SK-N-MC (cell line): Measurements from ENCODE around the gene OLFM3.

ENCODE experiments used
- EZH2 ChIP-seq: fragments of 200-600 bp; sonication (generic); IDR thresholded peaks from one replicate; pipeline ENCODE4 v1.6.1; 2017; ENCODE audit warnings: antibody characterized with exemption
- FOXP2 ChIP-seq: optimal IDR thresholded peaks from 2 replicates; pipeline ENCODE3; 2011; ENCODE audit warnings: mild to moderate bottlenecking, moderate library complexity; ENCODE audit not compliant: insufficient read depth; ENCODE audit errors: extremely low read length, control extremely low read depth
- POLR2AphosphoS5 ChIP-seq: IDR thresholded peaks from 2 replicates; pipeline ENCODE4 v1.6.1; 2012; ENCODE audit warnings: mild to moderate bottlenecking, low read depth, low read length, borderline replicate concordance

DNA sequence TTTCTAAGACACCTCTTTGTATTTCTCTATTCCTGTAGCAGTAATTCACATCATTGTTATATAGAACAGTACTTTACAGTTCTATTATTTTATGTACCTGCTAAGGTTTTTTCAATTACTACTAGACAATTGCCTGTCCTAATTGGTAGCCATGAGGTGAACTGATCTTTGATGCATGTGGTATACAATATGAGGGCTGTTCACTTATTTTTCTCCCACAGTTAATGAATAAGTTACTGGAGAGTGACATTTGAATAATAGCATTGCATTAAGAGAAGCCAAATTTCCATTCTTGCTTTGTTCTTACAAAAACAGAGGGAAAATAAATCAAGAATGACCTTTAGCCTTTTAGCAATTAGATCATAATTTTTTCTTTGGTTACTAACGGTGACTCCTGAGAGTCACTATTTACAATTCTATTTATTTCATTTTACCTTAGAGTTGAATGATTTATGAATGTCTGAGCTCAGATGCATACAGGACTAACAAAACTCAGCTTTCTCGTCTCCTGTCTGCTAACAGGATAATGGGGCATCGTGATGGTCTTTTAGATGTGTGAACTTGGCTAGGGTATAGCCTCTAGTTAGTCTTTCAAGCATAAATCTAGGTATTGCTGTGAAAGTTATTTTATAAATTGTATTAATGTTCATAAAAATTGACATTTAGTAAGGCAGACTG lies 54.1 kb downstream of the OLFM3 start:
- TF ChIP-seq EZH2 (no peak), POLR2AphosphoS5 (no peak), FOXP2 (no peak)
